GM12864 (cell line): ENCODE results near the gene WDR11.
A peak's percentile ranks its signal among the peaks of the same experiment; 100 is the strongest.

Source experiments
- DNase-seq: peaks from one replicate; pipeline ENCODE4 v3.0.0-alpha.2; 2011; ENCODE audit warnings: low read depth
- H3K4me3 ChIP-seq: 2 replicates; pipeline ENCODE4 v1.5.1; 2011; ENCODE audit warnings: mild to moderate bottlenecking, low read depth, low read length, control low read depth
- TF ChIP-seq, protein P1 (sequence below): IDR thresholded peaks from 2 replicates; pipeline ENCODE4 v1.5.1; 2011; ENCODE audit warnings: low read depth, mild to moderate bottlenecking, moderate library complexity, low read length, control low read depth, inconsistent platforms; ENCODE audit errors: missing control alignments

The WDR11 gene

DNA sequence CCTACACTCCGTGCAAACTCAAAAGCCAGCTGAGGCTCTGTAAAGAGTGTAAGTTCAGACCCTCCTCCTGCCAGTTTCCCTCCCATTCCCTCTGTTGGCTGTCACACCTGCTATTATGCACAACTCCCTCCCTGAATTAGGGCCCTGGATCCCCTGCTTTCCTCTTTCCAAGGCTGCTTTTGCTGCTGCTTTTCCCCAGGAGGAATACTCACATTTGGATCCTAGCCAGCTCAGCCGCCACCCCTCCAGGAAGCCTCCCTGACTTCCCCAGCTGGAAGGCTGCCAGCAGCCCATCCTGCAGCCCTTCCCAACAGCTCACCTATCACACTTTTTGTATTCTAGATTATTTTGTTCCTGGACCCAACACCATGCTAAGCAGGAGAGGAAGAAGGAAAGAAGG lies 40.9 kb upstream of the WDR11 start:
- no peak overlapping the region for H3K4me3 ChIP-seq
- no peak for DNase-seq
- TF ChIP-seq, protein P1, sequence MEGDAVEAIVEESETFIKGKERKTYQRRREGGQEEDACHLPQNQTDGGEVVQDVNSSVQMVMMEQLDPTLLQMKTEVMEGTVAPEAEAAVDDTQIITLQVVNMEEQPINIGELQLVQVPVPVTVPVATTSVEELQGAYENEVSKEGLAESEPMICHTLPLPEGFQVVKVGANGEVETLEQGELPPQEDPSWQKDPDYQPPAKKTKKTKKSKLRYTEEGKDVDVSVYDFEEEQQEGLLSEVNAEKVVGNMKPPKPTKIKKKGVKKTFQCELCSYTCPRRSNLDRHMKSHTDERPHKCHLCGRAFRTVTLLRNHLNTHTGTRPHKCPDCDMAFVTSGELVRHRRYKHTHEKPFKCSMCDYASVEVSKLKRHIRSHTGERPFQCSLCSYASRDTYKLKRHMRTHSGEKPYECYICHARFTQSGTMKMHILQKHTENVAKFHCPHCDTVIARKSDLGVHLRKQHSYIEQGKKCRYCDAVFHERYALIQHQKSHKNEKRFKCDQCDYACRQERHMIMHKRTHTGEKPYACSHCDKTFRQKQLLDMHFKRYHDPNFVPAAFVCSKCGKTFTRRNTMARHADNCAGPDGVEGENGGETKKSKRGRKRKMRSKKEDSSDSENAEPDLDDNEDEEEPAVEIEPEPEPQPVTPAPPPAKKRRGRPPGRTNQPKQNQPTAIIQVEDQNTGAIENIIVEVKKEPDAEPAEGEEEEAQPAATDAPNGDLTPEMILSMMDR = no peak

DNA sequence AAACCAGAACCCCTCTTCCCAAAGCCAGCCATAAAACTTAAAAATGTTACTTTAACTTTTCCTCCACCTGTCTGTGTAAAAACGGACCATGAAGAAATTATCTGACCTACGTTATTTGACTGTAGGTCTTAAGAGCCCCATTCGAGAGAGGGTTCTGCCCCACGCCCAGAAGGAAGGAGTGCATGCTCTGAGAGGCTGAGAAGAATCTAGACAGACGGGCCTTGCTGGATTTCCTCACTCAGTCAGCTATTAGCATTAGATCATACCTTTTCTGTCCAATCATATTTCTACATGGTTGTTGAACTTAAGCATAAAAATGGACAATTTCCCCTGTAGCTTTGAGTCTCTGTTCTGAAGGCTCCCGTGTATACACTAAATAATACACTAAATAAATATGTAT lies 38.1 kb upstream of the WDR11 start:
- no peak for DNase-seq
- no peak overlapping the region for H3K4me3 ChIP-seq
- TF ChIP-seq, protein P1 = no peak

DNA sequence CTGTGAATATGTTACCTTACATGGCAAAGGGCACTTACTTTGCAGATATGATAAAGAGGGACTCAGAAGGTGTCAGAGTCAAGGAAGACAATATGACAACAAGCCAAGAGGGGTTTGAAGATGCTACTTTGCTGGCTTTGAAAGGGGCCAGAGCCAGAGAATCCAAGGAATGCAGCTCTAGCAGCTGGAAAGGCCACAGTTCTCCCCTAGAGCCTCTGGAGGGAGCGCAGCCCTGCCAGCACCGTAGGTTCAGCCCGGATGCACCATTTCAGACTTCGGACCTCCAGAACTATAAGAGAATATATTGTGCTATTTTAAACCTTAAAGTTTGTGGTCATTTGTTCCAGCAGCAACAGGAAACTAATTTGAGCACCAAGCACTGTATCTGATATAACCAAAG lies 32.9 kb upstream of the WDR11 start:
- TF ChIP-seq, protein P1 = no peak
- no peak for DNase-seq
- no peak overlapping the region for H3K4me3 ChIP-seq

DNA sequence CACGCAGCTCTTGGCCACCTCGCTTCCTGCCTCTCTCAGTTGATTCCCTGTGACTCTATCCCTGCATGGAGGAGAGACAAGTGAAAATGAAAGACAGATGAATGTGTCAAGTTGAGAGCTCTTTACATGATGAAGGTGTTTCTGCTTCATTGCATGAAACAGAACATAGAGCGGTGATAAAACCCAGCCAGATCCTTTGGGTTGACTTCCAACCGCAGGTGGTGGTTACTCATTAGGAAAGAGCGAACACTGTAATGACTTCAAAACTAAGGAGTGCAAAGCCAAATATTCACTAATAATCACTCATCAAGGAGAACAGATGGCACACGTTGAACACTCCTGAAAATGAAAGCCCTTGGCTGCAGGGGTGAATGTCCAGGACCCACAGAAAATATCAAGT lies 31.8 kb upstream of the WDR11 start:
- no peak overlapping the region for H3K4me3 ChIP-seq
- no peak for DNase-seq
- TF ChIP-seq, protein P1 = no peak

DNA sequence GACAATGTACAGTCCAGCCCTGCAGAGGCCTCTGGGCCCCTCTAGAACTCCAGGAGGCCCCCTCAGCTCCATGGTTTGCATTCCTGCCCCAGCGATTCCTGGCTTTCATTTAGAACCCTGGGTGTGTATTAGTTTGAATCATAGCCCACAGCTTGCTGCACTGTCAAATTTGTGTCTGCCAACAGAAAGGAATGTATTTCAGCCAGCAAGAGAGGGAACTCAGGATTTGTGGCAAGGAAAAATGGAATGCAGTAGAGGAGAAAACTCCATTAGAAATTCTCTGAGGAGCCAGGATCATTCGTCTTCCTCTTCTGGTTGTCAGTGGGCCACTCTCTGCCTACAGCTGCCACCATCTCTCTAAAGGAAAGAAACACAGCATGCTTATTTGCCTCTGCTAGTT lies 27.9 kb upstream of the WDR11 start:
- TF ChIP-seq, protein P1 = no peak
- DNase-seq = no peak
- no peak overlapping the region for H3K4me3 ChIP-seq

DNA sequence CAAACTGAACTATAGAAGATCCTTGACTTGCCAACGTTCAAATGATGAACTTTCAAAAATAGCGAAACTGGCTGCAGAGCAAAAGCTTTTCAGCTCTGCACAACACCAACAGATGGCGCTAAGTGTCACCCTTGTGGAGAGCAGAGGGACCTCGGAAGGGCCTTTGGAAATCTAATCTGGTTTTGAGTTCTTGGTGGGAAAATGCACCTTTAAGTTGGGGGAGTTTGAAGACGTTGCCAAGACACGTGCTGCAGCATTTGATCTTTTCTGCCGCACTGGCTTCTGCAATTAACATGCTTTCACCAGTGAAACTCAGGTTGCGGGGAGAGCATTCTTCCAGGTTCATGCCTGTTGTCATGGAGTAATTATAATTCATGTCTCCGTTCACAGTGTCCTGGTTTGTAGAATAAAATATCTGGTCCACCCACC lies 26.3 kb upstream of the WDR11 start:
- TF ChIP-seq, protein P1 = peak; percentile 82
- no peak overlapping the region for H3K4me3 ChIP-seq
- DNase-seq = peak; percentile 8

DNA sequence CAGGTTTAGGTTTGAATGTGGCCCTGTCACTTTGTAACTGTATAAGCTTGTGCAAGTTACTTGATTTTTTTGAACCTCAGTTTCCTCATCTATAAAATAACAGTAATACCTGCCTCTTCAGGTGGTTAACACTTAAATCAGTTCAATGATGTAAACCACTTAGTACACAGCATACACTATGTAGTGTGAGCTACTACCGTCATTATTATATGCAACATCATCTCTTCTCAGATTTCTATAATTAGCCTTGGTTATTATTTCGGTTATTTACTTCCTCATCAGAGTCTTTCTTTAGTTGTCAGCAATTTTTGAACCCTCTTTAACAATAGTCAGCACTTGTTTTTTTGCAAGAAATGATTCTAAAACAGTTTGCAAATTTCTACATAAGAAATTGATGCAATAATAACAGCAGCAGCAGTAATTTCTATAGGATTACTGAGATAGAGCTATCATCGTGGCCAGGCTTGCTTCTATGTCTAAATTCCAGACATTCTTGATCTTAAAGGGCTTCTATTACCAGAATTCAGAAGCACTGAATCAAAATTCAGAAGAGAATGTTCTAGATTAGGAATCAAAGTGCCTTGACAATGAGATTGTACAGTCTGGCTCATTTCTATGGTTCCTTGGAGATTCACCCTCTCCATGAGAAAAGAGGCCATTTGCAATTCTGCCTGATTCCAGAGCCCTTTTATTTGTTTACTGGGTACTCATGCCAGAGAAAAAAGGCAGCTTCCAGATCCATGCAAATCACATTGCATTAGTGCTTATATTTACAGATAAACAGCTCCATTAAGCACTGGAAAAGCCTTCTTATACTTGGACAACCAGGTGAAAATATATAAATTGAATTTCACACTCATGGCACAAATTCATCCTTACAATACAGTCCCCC lies 25.0 kb upstream of the WDR11 start:
- no peak for DNase-seq
- TF ChIP-seq, protein P1 = no peak
- no peak overlapping the region for H3K4me3 ChIP-seq
